Measurements from ENCODE around the gene TMSB4X.
"Not testable (repeated sequence)": the region's sequence is repeated elsewhere in the genome, so short reads cannot be mapped to it uniquely, and the experiment has no call there.

Gene TMSB4X

GRCh38 chrX:13007519-13008188 is 32.7 kb downstream of the TMSB4X start:
- Histone ChIP-seq H3K4me1 (ENCODE audit: insufficient read depth, low read length) (peaks cover 13% of the 10 kb centered on the region; the same call in 1 of the 2 replicates), H3K9me3 (ENCODE audit: control insufficient read depth, insufficient read depth, low read length) (no peaks in the 10 kb centered on the region), H3K9ac (ENCODE audit: low read depth, low read length) (no peak overlapping the region), H3K36me3 (ENCODE audit: insufficient read depth, low read length) (no peaks in the 10 kb centered on the region)

- Histone ChIP-seq H3K36me3 (ENCODE audit: insufficient read depth, low read length) (no peaks in the 10 kb centered on the region), H3K9ac (ENCODE audit: low read depth, low read length) (no peak overlapping the region), H3K9me3 (ENCODE audit: control insufficient read depth, insufficient read depth, low read length) (no peaks in the 10 kb centered on the region), H3K4me1 (ENCODE audit: insufficient read depth, low read length) (peaks cover 14% of the 10 kb centered on the region)
Observed at GRCh38 chrX:13008189-13008533, 33.3 kb downstream of the TMSB4X start.

GRCh38 chrX:13008851-13009250 is 33.9 kb downstream of the TMSB4X start:
- Histone ChIP-seq H3K9me3 (ENCODE audit: control insufficient read depth, insufficient read depth, low read length) (no peaks in the 10 kb centered on the region), H3K4me1 (ENCODE audit: insufficient read depth, low read length) (peaks cover 21% of the 10 kb centered on the region), H3K9ac (ENCODE audit: low read depth, low read length) (no peak overlapping the region), H3K36me3 (ENCODE audit: insufficient read depth, low read length) (no peaks in the 10 kb centered on the region)

- peaks cover 25% of the 10 kb centered on the region for H3K4me1 ChIP-seq (ENCODE audit: insufficient read depth, low read length)
- H3K9ac ChIP-seq (ENCODE audit: low read depth, low read length), result no peak overlapping the region
- H3K9me3 ChIP-seq (ENCODE audit: control insufficient read depth, insufficient read depth, low read length), result no peaks in the 10 kb centered on the region
- H3K36me3 ChIP-seq (ENCODE audit: insufficient read depth, low read length), result no peaks in the 10 kb centered on the region
Observed at GRCh38 chrX:13009273-13009672, 34.4 kb downstream of the TMSB4X start.

GRCh38 chrX:13009844-13010243 is 34.9 kb downstream of the TMSB4X start:
- H3K9me3 ChIP-seq (ENCODE audit: control insufficient read depth, insufficient read depth, low read length), result no peaks in the 10 kb centered on the region
- H3K4me1 ChIP-seq (ENCODE audit: insufficient read depth, low read length), result peaks cover 29% of the 10 kb centered on the region
- H3K36me3 ChIP-seq (ENCODE audit: insufficient read depth, low read length), result no peaks in the 10 kb centered on the region
- H3K9ac ChIP-seq (ENCODE audit: low read depth, low read length), result no peak overlapping the region

- Histone ChIP-seq H3K4me1 (ENCODE audit: insufficient read depth, low read length) (peaks cover 30% of the 10 kb centered on the region), H3K9ac (ENCODE audit: low read depth, low read length) (no peak overlapping the region)
Observed at GRCh38 chrX:13010546-13010945, 35.6 kb downstream of the TMSB4X start.

GRCh38 chrX:13013363-13014110 is 38.6 kb downstream of the TMSB4X start:
- Histone ChIP-seq H3K9ac (ENCODE audit: low read depth, low read length) (no peak overlapping the region), H3K4me1 (ENCODE audit: insufficient read depth, low read length) (peaks cover 21% of the 10 kb centered on the region), H3K36me3 (ENCODE audit: insufficient read depth, low read length) (no peaks in the 10 kb centered on the region), H3K9me3 (ENCODE audit: control insufficient read depth, insufficient read depth, low read length) (no peaks in the 10 kb centered on the region)

More at GRCh38 chrX:13010546-13010945, 35.6 kb downstream of the TMSB4X start:
- Histone ChIP-seq H3K9me3 (ENCODE audit: control insufficient read depth, insufficient read depth, low read length) (no peaks in the 10 kb centered on the region), H3K36me3 (ENCODE audit: insufficient read depth, low read length) (no peaks in the 10 kb centered on the region)

GRCh38 chrX:13014111-13015096 is 39.5 kb downstream of the TMSB4X start:
- H3K9me3 ChIP-seq (ENCODE audit: control insufficient read depth, insufficient read depth, low read length), result no peaks in the 10 kb centered on the region
- peaks cover 20% of the 10 kb centered on the region for H3K4me1 ChIP-seq (ENCODE audit: insufficient read depth, low read length)
- H3K9ac ChIP-seq (ENCODE audit: low read depth, low read length), result no peak overlapping the region
- no peaks in the 10 kb centered on the region for H3K36me3 ChIP-seq (ENCODE audit: insufficient read depth, low read length)

- Histone ChIP-seq H3K9ac (ENCODE audit: low read depth, low read length) (no peak overlapping the region), H3K36me3 (ENCODE audit: insufficient read depth, low read length) (no peaks in the 10 kb centered on the region), H3K9me3 (ENCODE audit: control insufficient read depth, insufficient read depth, low read length) (no peaks in the 10 kb centered on the region), H3K4me1 (ENCODE audit: insufficient read depth, low read length) (peaks cover 20% of the 10 kb centered on the region)
Observed at GRCh38 chrX:13015536-13016236, 40.8 kb downstream of the TMSB4X start.

GRCh38 chrX:13016731-13017130 is 41.8 kb downstream of the TMSB4X start:
- H3K4me1 ChIP-seq (ENCODE audit: insufficient read depth, low read length), result peaks cover 20% of the 10 kb centered on the region
- H3K36me3 ChIP-seq (ENCODE audit: insufficient read depth, low read length); H3K9ac ChIP-seq (ENCODE audit: low read depth, low read length); H3K9me3 ChIP-seq (ENCODE audit: control insufficient read depth, insufficient read depth, low read length): not testable (repeated sequence)

- H3K4me1 ChIP-seq (ENCODE audit: insufficient read depth, low read length), result peaks cover 20% of the 10 kb centered on the region
- H3K9me3 ChIP-seq (ENCODE audit: control insufficient read depth, insufficient read depth, low read length), result no peaks in the 10 kb centered on the region
- H3K9ac ChIP-seq (ENCODE audit: low read depth, low read length), result no peak overlapping the region
- no peaks in the 10 kb centered on the region for H3K36me3 ChIP-seq (ENCODE audit: insufficient read depth, low read length)
Observed at GRCh38 chrX:13022926-13023325, 48.0 kb downstream of the TMSB4X start.

- H3K9ac ChIP-seq (ENCODE audit: low read depth, low read length), result no peak overlapping the region
Observed at GRCh38 chrX:13023567-13023966, 48.7 kb downstream of the TMSB4X start.

GRCh38 chrX:13023979-13024378 is 49.1 kb downstream of the TMSB4X start:
- no peaks in the 10 kb centered on the region for H3K36me3 ChIP-seq (ENCODE audit: insufficient read depth, low read length)
- H3K9ac ChIP-seq (ENCODE audit: low read depth, low read length), result no peak overlapping the region
- no peaks in the 10 kb centered on the region for H3K9me3 ChIP-seq (ENCODE audit: control insufficient read depth, insufficient read depth, low read length)
- peaks cover 26% of the 10 kb centered on the region for H3K4me1 ChIP-seq (ENCODE audit: insufficient read depth, low read length)

More at GRCh38 chrX:13023567-13023966, 48.7 kb downstream of the TMSB4X start:
- Histone ChIP-seq H3K4me1 (ENCODE audit: insufficient read depth, low read length) (peaks cover 22% of the 10 kb centered on the region), H3K9me3 (ENCODE audit: control insufficient read depth, insufficient read depth, low read length) (no peaks in the 10 kb centered on the region), H3K36me3 (ENCODE audit: insufficient read depth, low read length) (no peaks in the 10 kb centered on the region)

- Histone ChIP-seq H3K4me1 (ENCODE audit: insufficient read depth, low read length) (peaks cover 29% of the 10 kb centered on the region), H3K9me3 (ENCODE audit: control insufficient read depth, insufficient read depth, low read length) (no peaks in the 10 kb centered on the region), H3K9ac (ENCODE audit: low read depth, low read length) (no peak overlapping the region), H3K36me3 (ENCODE audit: insufficient read depth, low read length) (no peaks in the 10 kb centered on the region)
Observed at GRCh38 chrX:13024986-13025385, 50.1 kb downstream of the TMSB4X start.
